GM23338 (cell line): ENCODE data around the gene ANGPT4. TPM values are rescaled to one million over a fixed set of nuclear protein-coding genes. Genes with fewer than 3 reads are reported as not detected.

ENCODE experiments used
- ATAC-seq: fragments of 200-7000 bp; cut with Tn5 transposase; 3 replicates; pipeline ENCODE4 v1.9.1; 2020
- DNase-seq: peaks from one replicate; pipeline ENCODE4 v3.0.0-alpha.2; 2015; ENCODE audit warnings: low spot score
- H2AFZ ChIP-seq: fragments of 200-600 bp; sonication (generic); 2 replicates; pipeline ENCODE4 v1.8.0; 2016; ENCODE audit warnings: antibody characterized with exemption, mild to moderate bottlenecking, moderate library complexity
- H3F3A ChIP-seq: fragments of 200-600 bp; sonication (generic); replicated peaks from 2 replicates; pipeline ENCODE4 v1.8.0; 2017; ENCODE audit warnings: antibody characterized with exemption, mixed run types, low read depth
- H3K27ac ChIP-seq: fragments of 200-600 bp; sonication (generic); 2 replicates; pipeline ENCODE4 v1.6.1; 2016; ENCODE audit warnings: low read depth
- H3K27me3 ChIP-seq: fragments of 200-600 bp; sonication (generic); 2 replicates; pipeline ENCODE4 v1.8.0; 2016; ENCODE audit warnings: mild to moderate bottlenecking, mixed run types, moderate library complexity; ENCODE audit not compliant: insufficient read depth
- H3K36me3 ChIP-seq: fragments of 200-600 bp; sonication (generic); 2 replicates; pipeline ENCODE4 v1.8.0; 2016; ENCODE audit warnings: mild to moderate bottlenecking; ENCODE audit not compliant: insufficient read depth
- H3K4me1 ChIP-seq: fragments of 200-600 bp; sonication (generic); 2 replicates; pipeline ENCODE4 v1.8.0; 2016; ENCODE audit warnings: mild to moderate bottlenecking, moderate library complexity; ENCODE audit not compliant: insufficient read depth
- H3K4me2 ChIP-seq: fragments of 200-600 bp; sonication (generic); 2 replicates; pipeline ENCODE4 v1.7.1; 2017; ENCODE audit warnings: mixed run types
- H3K4me3 ChIP-seq: fragments of 200-600 bp; sonication (generic); 2 replicates; pipeline ENCODE4 v1.6.1; 2016; ENCODE audit warnings: mixed run types
- H3K79me2 ChIP-seq: fragments of 200-600 bp; sonication (generic); replicated peaks from 2 replicates; pipeline ENCODE4 v1.8.0; 2017; ENCODE audit warnings: mild to moderate bottlenecking; ENCODE audit not compliant: insufficient read depth
- H3K9me2 ChIP-seq: fragments of 200-600 bp; sonication (generic); 2 replicates; pipeline ENCODE4 v1.8.0; 2017; ENCODE audit not compliant: insufficient read depth
- H4K20me1 ChIP-seq: fragments of 200-600 bp; sonication (generic); replicated peaks from 2 replicates; pipeline ENCODE4 v1.8.0; 2017; ENCODE audit warnings: mild to moderate bottlenecking; ENCODE audit not compliant: insufficient read depth
- H3K27ac Mint-ChIP-seq: 2 replicates; pipeline ENCODE4 v1.8.0; 2020; ENCODE audit warnings: inconsistent platforms, mild to moderate bottlenecking, moderate library complexity, mixed read lengths
- H3K27me3 Mint-ChIP-seq: 3 replicates; pipeline ENCODE4 v1.8.0; 2022; ENCODE audit warnings: low read depth, mild to moderate bottlenecking, moderate library complexity, mixed read lengths, inconsistent platforms; ENCODE audit not compliant: insufficient read depth, poor library complexity
- H3K36me3 Mint-ChIP-seq: 3 replicates; pipeline ENCODE4 v1.8.0; 2021; ENCODE audit warnings: low read depth, mild to moderate bottlenecking, inconsistent platforms, moderate library complexity, mixed read lengths
- H3K4me1 Mint-ChIP-seq: 3 replicates; pipeline ENCODE4 v1.8.0; 2020; ENCODE audit warnings: mild to moderate bottlenecking, inconsistent platforms, mixed read lengths
- H3K4me3 Mint-ChIP-seq: 3 replicates; pipeline ENCODE4 v1.8.0; 2021; ENCODE audit warnings: moderate library complexity, mild to moderate bottlenecking, inconsistent platforms, mixed read lengths
- H3K9me3 Mint-ChIP-seq: 3 replicates; pipeline ENCODE4 v1.8.0; 2020; ENCODE audit warnings: moderate library complexity, mild to moderate bottlenecking, inconsistent platforms, mixed read lengths
- CREB1 ChIP-seq: fragments of 250-450 bp; sonication (Bioruptor Pico); IDR thresholded peaks from 2 replicates; pipeline ENCODE4 v1.5.0; 2020; ENCODE audit warnings: low read depth, mild to moderate bottlenecking, moderate library complexity
- ETS1 ChIP-seq: IDR thresholded peaks from 2 replicates; pipeline ENCODE4 v1.6.1; 2016; ENCODE audit warnings: antibody characterized with exemption
- EZH2 ChIP-seq: fragments of 200-600 bp; sonication (generic); IDR thresholded peaks from one replicate; pipeline ENCODE4 v1.8.0; 2017; ENCODE audit warnings: antibody characterized with exemption, mild to moderate bottlenecking, low read depth; ENCODE audit not compliant: unreplicated experiment
- EZH2phosphoT487 ChIP-seq: fragments of 200-600 bp; sonication (generic); IDR thresholded peaks from one replicate; pipeline ENCODE4 v1.8.1; 2018; ENCODE audit warnings: antibody characterized with exemption; ENCODE audit not compliant: unreplicated experiment
- JUNB ChIP-seq: IDR thresholded peaks from one replicate; pipeline ENCODE4 v1.6.1; 2016; ENCODE audit warnings: antibody characterized with exemption; ENCODE audit not compliant: unreplicated experiment
- NANOG ChIP-seq: IDR thresholded peaks from 2 replicates; pipeline ENCODE4 v1.6.1; 2016; ENCODE audit warnings: antibody characterized with exemption, borderline replicate concordance
- POLR2AphosphoS5 ChIP-seq: IDR thresholded peaks from 2 replicates; pipeline ENCODE4 v1.6.1; 2016; ENCODE audit warnings: antibody characterized with exemption, low read depth
- STAT1 ChIP-seq: IDR thresholded peaks from one replicate; pipeline ENCODE4 v1.6.1; 2016; ENCODE audit warnings: antibody characterized with exemption; ENCODE audit not compliant: unreplicated experiment
- ZNF114 ChIP-seq: fragments of 250-450 bp; sonication (Bioruptor Pico); IDR thresholded peaks from 2 replicates; pipeline ENCODE4 v1.5.0; 2020; ENCODE audit warnings: mild to moderate bottlenecking, moderate library complexity
- ZNF331 ChIP-seq: fragments of 250-450 bp; sonication (Bioruptor Pico); IDR thresholded peaks from 2 replicates; pipeline ENCODE4 v1.5.0; 2020; ENCODE audit warnings: low read depth, mild to moderate bottlenecking, moderate library complexity
- polyA plus RNA-seq: library from polyadenylated mRNA; unstranded; fragments of >200 nt; fragmentation: Nextera tagmentation; extraction: Ambion mirVana; gene quantifications from 2 replicates; pipeline ENCODE4 v1.2.1, GENCODE V29; 2016
- total RNA-seq: library from RNA; depleted of rRNA; stranded (reverse); fragments of >200 nt; shearing (Covaris generic); gene quantifications from 2 replicates; pipeline ENCODE4 v1.2.3, GENCODE V29; 2014
- TF ChIP-seq, protein P1 (sequence below): fragments of 250-450 bp; sonication (Bioruptor Pico); IDR thresholded peaks from 2 replicates; pipeline ENCODE4 v1.5.0; 2020; ENCODE audit warnings: mild to moderate bottlenecking, moderate library complexity
- TF ChIP-seq, protein P2 (sequence below): IDR thresholded peaks from one replicate; pipeline ENCODE4 v1.6.1; 2018; ENCODE audit warnings: antibody characterized with exemption; ENCODE audit not compliant: unreplicated experiment
- TF ChIP-seq, protein P3 (sequence below), 2 experiments: fragments of 200-600 bp in 1 of 2; sonication (generic) in 1 of 2; conservative IDR thresholded peaks; 2 replicates each; pipeline versions ENCODE4 v1.5.1 to v1.6.1; 2016 to 2017; ENCODE audit warnings: antibody characterized with exemption in 2 of 2, low read depth in 2 of 2, mild to moderate bottlenecking in 2 of 2, moderate library complexity in 1 of 2

ANGPT4 gene
- total and polyA plus RNA-seq, 2 experiments from 2014 or later, result 0.17 TPM; not detected in 1

- H3K27ac Mint-ChIP-seq, result no peak overlapping the region
- TF ChIP-seq NANOG (no peak), POLR2AphosphoS5 (no peak), CREB1 (CRISPR knock-in tag) (no peak), ETS1 (no peak), ZNF114 (CRISPR knock-in tag) (no peak), ZNF331 (CRISPR knock-in tag) (no peak), STAT1 (no peak), JUNB (no peak), EZH2phosphoT487 (no peak), EZH2 (no peak)
- TF ChIP-seq, protein P1, sequence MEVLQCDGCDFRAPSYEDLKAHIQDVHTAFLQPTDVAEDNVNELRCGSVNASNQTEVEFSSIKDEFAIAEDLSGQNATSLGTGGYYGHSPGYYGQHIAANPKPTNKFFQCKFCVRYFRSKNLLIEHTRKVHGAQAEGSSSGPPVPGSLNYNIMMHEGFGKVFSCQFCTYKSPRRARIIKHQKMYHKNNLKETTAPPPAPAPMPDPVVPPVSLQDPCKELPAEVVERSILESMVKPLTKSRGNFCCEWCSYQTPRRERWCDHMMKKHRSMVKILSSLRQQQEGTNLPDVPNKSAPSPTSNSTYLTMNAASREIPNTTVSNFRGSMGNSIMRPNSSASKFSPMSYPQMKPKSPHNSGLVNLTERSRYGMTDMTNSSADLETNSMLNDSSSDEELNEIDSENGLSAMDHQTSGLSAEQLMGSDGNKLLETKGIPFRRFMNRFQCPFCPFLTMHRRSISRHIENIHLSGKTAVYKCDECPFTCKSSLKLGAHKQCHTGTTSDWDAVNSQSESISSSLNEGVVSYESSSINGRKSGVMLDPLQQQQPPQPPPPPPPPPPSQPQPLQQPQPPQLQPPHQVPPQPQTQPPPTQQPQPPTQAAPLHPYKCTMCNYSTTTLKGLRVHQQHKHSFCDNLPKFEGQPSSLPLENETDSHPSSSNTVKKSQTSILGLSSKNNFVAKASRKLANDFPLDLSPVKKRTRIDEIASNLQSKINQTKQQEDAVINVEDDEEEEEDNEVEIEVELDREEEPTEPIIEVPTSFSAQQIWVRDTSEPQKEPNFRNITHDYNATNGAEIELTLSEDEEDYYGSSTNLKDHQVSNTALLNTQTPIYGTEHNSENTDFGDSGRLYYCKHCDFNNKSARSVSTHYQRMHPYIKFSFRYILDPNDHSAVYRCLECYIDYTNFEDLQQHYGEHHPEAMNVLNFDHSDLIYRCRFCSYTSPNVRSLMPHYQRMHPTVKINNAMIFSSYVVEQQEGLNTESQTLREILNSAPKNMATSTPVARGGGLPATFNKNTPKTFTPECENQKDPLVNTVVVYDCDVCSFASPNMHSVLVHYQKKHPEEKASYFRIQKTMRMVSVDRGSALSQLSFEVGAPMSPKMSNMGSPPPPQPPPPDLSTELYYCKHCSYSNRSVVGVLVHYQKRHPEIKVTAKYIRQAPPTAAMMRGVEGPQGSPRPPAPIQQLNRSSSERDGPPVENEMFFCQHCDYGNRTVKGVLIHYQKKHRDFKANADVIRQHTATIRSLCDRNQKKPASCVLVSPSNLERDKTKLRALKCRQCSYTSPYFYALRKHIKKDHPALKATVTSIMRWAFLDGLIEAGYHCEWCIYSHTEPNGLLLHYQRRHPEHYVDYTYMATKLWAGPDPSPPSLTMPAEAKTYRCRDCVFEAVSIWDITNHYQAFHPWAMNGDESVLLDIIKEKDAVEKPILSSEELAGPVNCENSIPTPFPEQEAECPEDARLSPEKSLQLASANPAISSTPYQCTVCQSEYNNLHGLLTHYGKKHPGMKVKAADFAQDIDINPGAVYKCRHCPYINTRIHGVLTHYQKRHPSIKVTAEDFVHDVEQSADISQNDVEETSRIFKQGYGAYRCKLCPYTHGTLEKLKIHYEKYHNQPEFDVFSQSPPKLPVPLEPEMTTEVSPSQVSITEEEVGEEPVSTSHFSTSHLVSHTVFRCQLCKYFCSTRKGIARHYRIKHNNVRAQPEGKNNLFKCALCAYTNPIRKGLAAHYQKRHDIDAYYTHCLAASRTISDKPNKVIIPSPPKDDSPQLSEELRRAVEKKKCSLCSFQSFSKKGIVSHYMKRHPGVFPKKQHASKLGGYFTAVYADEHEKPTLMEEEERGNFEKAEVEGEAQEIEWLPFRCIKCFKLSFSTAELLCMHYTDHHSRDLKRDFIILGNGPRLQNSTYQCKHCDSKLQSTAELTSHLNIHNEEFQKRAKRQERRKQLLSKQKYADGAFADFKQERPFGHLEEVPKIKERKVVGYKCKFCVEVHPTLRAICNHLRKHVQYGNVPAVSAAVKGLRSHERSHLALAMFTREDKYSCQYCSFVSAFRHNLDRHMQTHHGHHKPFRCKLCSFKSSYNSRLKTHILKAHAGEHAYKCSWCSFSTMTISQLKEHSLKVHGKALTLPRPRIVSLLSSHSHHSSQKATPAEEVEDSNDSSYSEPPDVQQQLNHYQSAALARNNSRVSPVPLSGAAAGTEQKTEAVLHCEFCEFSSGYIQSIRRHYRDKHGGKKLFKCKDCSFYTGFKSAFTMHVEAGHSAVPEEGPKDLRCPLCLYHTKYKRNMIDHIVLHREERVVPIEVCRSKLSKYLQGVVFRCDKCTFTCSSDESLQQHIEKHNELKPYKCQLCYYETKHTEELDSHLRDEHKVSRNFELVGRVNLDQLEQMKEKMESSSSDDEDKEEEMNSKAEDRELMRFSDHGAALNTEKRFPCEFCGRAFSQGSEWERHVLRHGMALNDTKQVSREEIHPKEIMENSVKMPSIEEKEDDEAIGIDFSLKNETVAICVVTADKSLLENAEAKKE (CRISPR knock-in tag), result no peak
- TF ChIP-seq, protein P2, sequence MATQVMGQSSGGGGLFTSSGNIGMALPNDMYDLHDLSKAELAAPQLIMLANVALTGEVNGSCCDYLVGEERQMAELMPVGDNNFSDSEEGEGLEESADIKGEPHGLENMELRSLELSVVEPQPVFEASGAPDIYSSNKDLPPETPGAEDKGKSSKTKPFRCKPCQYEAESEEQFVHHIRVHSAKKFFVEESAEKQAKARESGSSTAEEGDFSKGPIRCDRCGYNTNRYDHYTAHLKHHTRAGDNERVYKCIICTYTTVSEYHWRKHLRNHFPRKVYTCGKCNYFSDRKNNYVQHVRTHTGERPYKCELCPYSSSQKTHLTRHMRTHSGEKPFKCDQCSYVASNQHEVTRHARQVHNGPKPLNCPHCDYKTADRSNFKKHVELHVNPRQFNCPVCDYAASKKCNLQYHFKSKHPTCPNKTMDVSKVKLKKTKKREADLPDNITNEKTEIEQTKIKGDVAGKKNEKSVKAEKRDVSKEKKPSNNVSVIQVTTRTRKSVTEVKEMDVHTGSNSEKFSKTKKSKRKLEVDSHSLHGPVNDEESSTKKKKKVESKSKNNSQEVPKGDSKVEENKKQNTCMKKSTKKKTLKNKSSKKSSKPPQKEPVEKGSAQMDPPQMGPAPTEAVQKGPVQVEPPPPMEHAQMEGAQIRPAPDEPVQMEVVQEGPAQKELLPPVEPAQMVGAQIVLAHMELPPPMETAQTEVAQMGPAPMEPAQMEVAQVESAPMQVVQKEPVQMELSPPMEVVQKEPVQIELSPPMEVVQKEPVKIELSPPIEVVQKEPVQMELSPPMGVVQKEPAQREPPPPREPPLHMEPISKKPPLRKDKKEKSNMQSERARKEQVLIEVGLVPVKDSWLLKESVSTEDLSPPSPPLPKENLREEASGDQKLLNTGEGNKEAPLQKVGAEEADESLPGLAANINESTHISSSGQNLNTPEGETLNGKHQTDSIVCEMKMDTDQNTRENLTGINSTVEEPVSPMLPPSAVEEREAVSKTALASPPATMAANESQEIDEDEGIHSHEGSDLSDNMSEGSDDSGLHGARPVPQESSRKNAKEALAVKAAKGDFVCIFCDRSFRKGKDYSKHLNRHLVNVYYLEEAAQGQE, result no peak
- TF ChIP-seq, protein P3, sequence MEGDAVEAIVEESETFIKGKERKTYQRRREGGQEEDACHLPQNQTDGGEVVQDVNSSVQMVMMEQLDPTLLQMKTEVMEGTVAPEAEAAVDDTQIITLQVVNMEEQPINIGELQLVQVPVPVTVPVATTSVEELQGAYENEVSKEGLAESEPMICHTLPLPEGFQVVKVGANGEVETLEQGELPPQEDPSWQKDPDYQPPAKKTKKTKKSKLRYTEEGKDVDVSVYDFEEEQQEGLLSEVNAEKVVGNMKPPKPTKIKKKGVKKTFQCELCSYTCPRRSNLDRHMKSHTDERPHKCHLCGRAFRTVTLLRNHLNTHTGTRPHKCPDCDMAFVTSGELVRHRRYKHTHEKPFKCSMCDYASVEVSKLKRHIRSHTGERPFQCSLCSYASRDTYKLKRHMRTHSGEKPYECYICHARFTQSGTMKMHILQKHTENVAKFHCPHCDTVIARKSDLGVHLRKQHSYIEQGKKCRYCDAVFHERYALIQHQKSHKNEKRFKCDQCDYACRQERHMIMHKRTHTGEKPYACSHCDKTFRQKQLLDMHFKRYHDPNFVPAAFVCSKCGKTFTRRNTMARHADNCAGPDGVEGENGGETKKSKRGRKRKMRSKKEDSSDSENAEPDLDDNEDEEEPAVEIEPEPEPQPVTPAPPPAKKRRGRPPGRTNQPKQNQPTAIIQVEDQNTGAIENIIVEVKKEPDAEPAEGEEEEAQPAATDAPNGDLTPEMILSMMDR (conservative IDR thresholded peaks at IDR 0.05; ENCODE audit: low read depth in 2 of 2), result no peak
- no peak overlapping the region for H3K27ac ChIP-seq
Measured at GRCh38 chr20:910132-910869, 5.8 kb downstream of the ANGPT4 start.

More at GRCh38 chr20:910132-910869, 5.8 kb downstream of the ANGPT4 start:
- Histone ChIP-seq H3K36me3 (no peaks in the 10 kb centered on the region), H2AFZ (no peak overlapping the region), H3K9me2 (no peaks in the 10 kb centered on the region), H4K20me1 (no peaks in the 10 kb centered on the region), H3K4me3 (no peak overlapping the region), H3F3A (no peaks in the 10 kb centered on the region), H3K4me2 (no peak overlapping the region), H3K27me3 (no peaks in the 10 kb centered on the region), H3K4me1 (no peaks in the 10 kb centered on the region), H3K79me2 (no peaks in the 10 kb centered on the region)
- Mint-ChIP-seq H3K27me3 (peaks cover 9% of the 10 kb centered on the region), H3K9me3 (no peaks in the 10 kb centered on the region; the same call in 2 of the 3 replicates), H3K4me3 (no peak overlapping the region), H3K4me1 (peaks cover 13% of the 10 kb centered on the region; the same call in 2 of the 3 replicates), H3K36me3 (no peaks in the 10 kb centered on the region)
- ATAC-seq, result no peak
- DNase-seq, result no peak
